Measurements from ENCODE around the gene CYP24A1. TPM values are rescaled to one million over a fixed set of nuclear protein-coding genes. Genes with fewer than 3 reads are reported as not detected.

The CYP24A1 gene
- total and polyA plus RNA-seq, 2 of the 13 experiments (the other 11 are each of a cell fraction or from before 2014, with no cell fraction given) = 9.4 to 32.7 TPM

DNA sequence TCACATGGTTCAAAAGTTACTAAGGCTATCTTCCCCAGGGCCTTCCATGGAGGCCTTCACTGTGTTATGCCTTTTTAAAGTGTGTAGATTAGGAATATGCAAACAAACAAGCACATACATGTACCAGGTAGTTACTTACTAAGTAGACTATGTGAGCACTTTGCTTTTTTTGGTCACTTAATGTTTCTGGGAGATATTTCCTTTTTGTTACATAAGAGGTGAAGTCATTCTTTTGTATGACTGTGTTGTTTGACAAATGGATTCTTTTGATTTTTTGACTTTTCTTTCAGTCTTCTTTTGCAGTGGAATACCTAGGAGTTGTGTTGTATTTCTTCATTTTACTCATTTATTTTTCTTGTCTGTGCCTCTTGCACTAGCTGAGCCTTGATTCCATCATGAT, 63.7 kb downstream of the CYP24A1 start (continued):
- no peak for TF ChIP-seq PHB2 (IDR thresholded peaks at IDR 0.05; ENCODE audit: partially characterized antibody)

DNA sequence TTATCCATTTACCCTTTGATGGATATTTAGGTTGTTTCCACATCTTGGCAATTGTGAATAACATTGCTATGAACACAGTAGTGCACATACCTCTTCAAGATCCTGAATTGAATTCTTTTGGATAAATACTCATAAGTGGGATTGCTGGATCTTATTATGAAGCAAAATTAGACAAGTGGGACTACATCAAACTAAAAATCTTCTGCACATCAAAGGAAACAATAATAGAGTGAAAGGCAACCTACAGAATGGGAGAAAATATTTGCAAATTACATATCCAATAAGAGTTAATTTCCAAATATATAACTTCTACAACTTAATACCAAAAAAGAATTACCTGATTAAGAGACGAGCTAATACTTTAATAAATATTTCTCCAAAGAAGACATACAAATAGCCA, 65.0 kb downstream of the CYP24A1 start:
- WGBS (ENCODE audit: low lambda C conversion rate) = 99% methylated on average over 1 of the region's 1 CpG

GRCh38 chr20:54108326-54108642, 65.5 kb downstream of the CYP24A1 start:
- BruUV-seq (replicated peaks) = no TSS peak
- Histone ChIP-seq H3K4me1 (ENCODE audit: insufficient read depth, low read length) (peaks cover 97% of the 10 kb centered on the region), H3K4me2 (ENCODE audit: low read depth, low read length) (peak overlapping the region; percentile 73), H2AFZ (ENCODE audit: low read length) (no peak overlapping the region), H3K9me3 (ENCODE audit: low read length) (0 out of 2 replicates have a peak, but pooled peaks cover 4% of the 10 kb centered on the region), H3K4me3 (replicated peaks in 1 of 3; ENCODE audit: insufficient read depth in 1 of 3, low read depth in 2 of 3, low read length in 3 of 3) (peak overlapping the region in 2 of 3 experiments; percentile 15 to 41; a peak in 1 of 6 replicates), H3K36me3 (replicated peaks in 1 of 2; ENCODE audit: control insufficient read depth in 1 of 2, insufficient read depth in 2 of 2, low read length in 2 of 2) (no peaks in the 10 kb centered on the region), H4K20me1 (ENCODE audit: insufficient read depth, low read length) (no peaks in the 10 kb centered on the region), H3K27me3 (ENCODE audit: control insufficient read depth in 1 of 2, insufficient read depth in 2 of 2, low read length in 2 of 2) (no peaks in the 10 kb centered on the region), H3K9ac (ENCODE audit: insufficient read depth, low read depth, low read length) (peak overlapping the region; percentile 74), H3K27ac (ENCODE audit: extremely low read length, insufficient read depth, low read length) (peak overlapping the region; percentile 91), H3K79me2 (ENCODE audit: insufficient read depth, low read length) (no peaks in the 10 kb centered on the region)
- in situ Hi-C loops (cut with HindIII; ENCODE audit: extremely low pct_ligation_motif_present, low pct_unique_long_range_greater_than_20kb) = no loop called here
- CTCF ChIA-PET (ENCODE audit: low intra/inter-chr PET ratio, low total read pairs) = interaction anchor here (0.9 to 1.6 kb wide), 2 partner anchors 15 to 87 kb away, joined by 3 read pairs; no protein-coding TSS in a partner anchor
- FAIRE-seq (no peak), DNase-seq (ENCODE audit: low spot score) (no peak), ATAC-seq (no peak)
- POLR2A ChIA-PET = interaction anchor here (2.1 to 11.5 kb wide), 5 partner anchors 8 to 86 kb away, joined by 17 to 287 read pairs (median 145); partner anchors contain the start of gene CYP24A1
- intact Hi-C loops (cut with micrococcal nuclease; ENCODE audit: unreplicated experiment) = loop anchor here (10.0 kb wide), 1 partner anchor 533 kb away; no protein-coding TSS in a partner anchor
- no peak for TF ChIP-seq NR2F2 (IDR thresholded peaks at IDR 0.05; ENCODE audit: borderline replicate concordance, low read depth)
- TF ChIP-seq ZHX1 (CRISPR knock-in tag; IDR thresholded peaks at IDR 0.05; ENCODE audit: low read depth) = no peak
- no peak for TF ChIP-seq RFX5 (IDR thresholded peaks at IDR 0.05; ENCODE audit: low read depth, low read length)
- no peak for TF ChIP-seq SRSF4 (IDR thresholded peaks at IDR 0.05; ENCODE audit: low read depth, low read length, poor library complexity, severe bottlenecking)
- TF ChIP-seq RXRB (CRISPR knock-in tag; IDR thresholded peaks at IDR 0.05; ENCODE audit: borderline replicate concordance) = no peak
- TF ChIP-seq ATF1 (CRISPR knock-in tag; IDR thresholded peaks at IDR 0.05) = no peak
- TF ChIP-seq HNRNPUL1 (IDR thresholded peaks at IDR 0.05; ENCODE audit: low read depth, low read length) = no peak

More for the DNA sequence above, 65.0 kb downstream of the CYP24A1 start:
- H3K4me3 ChIP-seq (replicated peaks in 1 of 3; ENCODE audit: insufficient read depth in 1 of 3, low read depth in 2 of 3, low read length in 3 of 3) = no peak overlapping the region
- H3K4me2 ChIP-seq (ENCODE audit: low read depth, low read length) = no peak overlapping the region
- H3K9ac ChIP-seq (ENCODE audit: insufficient read depth, low read depth, low read length) = no peak overlapping the region
- no peak for DNase-seq (ENCODE audit: low spot score)
- FAIRE-seq = no peak
- BruUV-seq (replicated peaks) = no TSS peak
- intact Hi-C loops (cut with micrococcal nuclease; ENCODE audit: unreplicated experiment) (loop anchor here (10.0 kb wide), 1 partner anchor 534 kb away; no protein-coding TSS in a partner anchor), in situ Hi-C loops (cut with HindIII; ENCODE audit: extremely low pct_ligation_motif_present, low pct_unique_long_range_greater_than_20kb) (no loop called here)
- no peaks in the 10 kb centered on the region for H3K79me2 ChIP-seq (ENCODE audit: insufficient read depth, low read length)
- no peak for ATAC-seq
- H2AFZ ChIP-seq (ENCODE audit: low read length) = no peak overlapping the region
- H3K27me3 ChIP-seq (ENCODE audit: control insufficient read depth in 1 of 2, insufficient read depth in 2 of 2, low read length in 2 of 2) = no peaks in the 10 kb centered on the region
- H3K27ac ChIP-seq (ENCODE audit: extremely low read length, insufficient read depth, low read length) = peak overlapping the region; percentile 91
- no peak for TF ChIP-seq PHF5A (CRISPR knock-in tag; IDR thresholded peaks at IDR 0.05; ENCODE audit: low read depth, unreplicated experiment)
- TF ChIP-seq, protein P1, sequence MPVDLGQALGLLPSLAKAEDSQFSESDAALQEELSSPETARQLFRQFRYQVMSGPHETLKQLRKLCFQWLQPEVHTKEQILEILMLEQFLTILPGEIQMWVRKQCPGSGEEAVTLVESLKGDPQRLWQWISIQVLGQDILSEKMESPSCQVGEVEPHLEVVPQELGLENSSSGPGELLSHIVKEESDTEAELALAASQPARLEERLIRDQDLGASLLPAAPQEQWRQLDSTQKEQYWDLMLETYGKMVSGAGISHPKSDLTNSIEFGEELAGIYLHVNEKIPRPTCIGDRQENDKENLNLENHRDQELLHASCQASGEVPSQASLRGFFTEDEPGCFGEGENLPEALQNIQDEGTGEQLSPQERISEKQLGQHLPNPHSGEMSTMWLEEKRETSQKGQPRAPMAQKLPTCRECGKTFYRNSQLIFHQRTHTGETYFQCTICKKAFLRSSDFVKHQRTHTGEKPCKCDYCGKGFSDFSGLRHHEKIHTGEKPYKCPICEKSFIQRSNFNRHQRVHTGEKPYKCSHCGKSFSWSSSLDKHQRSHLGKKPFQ (CRISPR knock-in tag; IDR thresholded peaks at IDR 0.05; ENCODE audit: insufficient replicate concordance) = peak; percentile 25
- POLR2A ChIA-PET = interaction anchor here (2.1 to 11.5 kb wide), 5 partner anchors 11 to 86 kb away, joined by 17 to 287 read pairs (median 22); partner anchors contain the start of gene CYP24A1
- 0 out of 2 replicates have a peak, but pooled peaks cover 4% of the 10 kb centered on the region for H3K9me3 ChIP-seq (ENCODE audit: low read length)
- H4K20me1 ChIP-seq (ENCODE audit: insufficient read depth, low read length) = no peaks in the 10 kb centered on the region
- CTCF ChIA-PET (ENCODE audit: low intra/inter-chr PET ratio, low total read pairs) = no interaction called here
- H3K36me3 ChIP-seq (replicated peaks in 1 of 2; ENCODE audit: control insufficient read depth in 1 of 2, insufficient read depth in 2 of 2, low read length in 2 of 2) = no peaks in the 10 kb centered on the region
- H3K4me1 ChIP-seq (ENCODE audit: insufficient read depth, low read length) = peaks cover 97% of the 10 kb centered on the region
